Erythroblast (primary cell): ENCODE data around the gene RTF2.

Source experiments
- GATA1 ChIP-seq: IDR thresholded peaks from 2 replicates; pipeline ENCODE4 v1.6.1; 2011; ENCODE audit warnings: low read depth, mild to moderate bottlenecking, control low read depth, low read length, moderate library complexity
- POLR2A ChIP-seq: IDR thresholded peaks from 2 replicates; pipeline ENCODE4 v1.6.1; 2011; ENCODE audit warnings: mild to moderate bottlenecking, low read length

DNA sequence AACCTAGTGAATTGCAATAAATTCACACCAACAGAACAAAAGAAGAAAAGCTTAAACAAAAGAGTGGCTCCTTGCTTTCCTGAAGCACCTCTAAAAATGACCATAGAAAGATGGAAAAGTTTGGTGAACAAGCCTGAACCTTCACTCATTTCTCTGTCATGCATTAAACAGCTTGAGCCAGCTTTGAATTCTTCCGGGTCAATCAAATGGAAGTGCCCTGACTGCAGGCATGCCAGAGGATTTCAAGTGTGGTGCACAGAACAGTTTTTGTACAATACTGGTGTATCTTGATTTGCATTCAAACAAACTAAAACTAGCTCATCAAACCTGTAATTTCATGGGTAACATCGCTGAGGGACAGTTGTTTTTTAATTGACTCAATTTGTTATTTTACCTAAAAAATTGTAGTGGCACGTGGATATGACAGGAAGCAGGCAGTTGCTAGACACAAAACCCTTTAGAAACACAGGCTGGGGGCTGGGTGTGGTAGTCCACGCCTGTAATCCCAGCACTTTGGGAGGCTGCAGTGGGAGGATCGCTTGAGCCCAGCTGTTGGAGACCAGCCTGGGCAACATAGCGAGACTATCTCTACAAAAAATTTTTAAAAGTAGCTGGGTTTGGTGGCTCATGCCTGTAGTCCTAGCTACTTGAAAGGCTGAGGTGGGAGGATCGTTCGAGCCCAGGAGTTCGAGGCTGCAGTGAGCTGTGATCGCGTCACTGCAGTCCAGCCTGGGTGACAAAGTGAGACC is 47.3 kb upstream of the RTF2 start:
- no peak for TF ChIP-seq POLR2A
- no peak for TF ChIP-seq GATA1
